ENCODE measurements around the gene CREB1. TPM values are rescaled to one million over a fixed set of nuclear protein-coding genes. Genes with fewer than 3 reads are reported as not detected.

CREB1 gene
- total and polyA plus RNA-seq, 9 of the 15 experiments (the other 6 are each of a cell fraction or from before 2014, with no cell fraction given) = 8.9 to 51.3 (median 19.5) TPM

GRCh38 chr2:207492461-207492860 is 37.3 kb upstream of the CREB1 start:
- Histone ChIP-seq H3K9me3 (replicated peaks; ENCODE audit: control insufficient read depth, insufficient read depth, low read depth, low read length) (no peaks in the 10 kb centered on the region), H2AFZ (ENCODE audit: low read depth, low read length) (peak overlapping the region; percentile 88), H3K9ac (ENCODE audit: insufficient read depth in 1 of 2, low read depth in 2 of 2, low read length in 2 of 2) (0 out of 4 replicates have a peak overlapping the region, but pooled peaks of 1 of the 2 experiments have one; percentile 41), H3K27me3 (ENCODE audit: control insufficient read depth in 2 of 2, insufficient read depth in 2 of 2, low read length in 2 of 2) (no peaks in the 10 kb centered on the region), H3K4me3 (no peak overlapping the region), H3K36me3 (ENCODE audit: control insufficient read depth, insufficient read depth, low read length) (no peaks in the 10 kb centered on the region), H3K4me1 (replicated peaks in 1 of 2; ENCODE audit: control insufficient read depth in 2 of 2, insufficient read depth in 2 of 2, low read length in 2 of 2) (peaks cover 0 to 17% of the 10 kb centered on the region in 2 experiments; a peak in 3 of 5 replicates), H3K9me1 (ENCODE audit: control insufficient read depth, insufficient read depth, low read length) (no peaks in the 10 kb centered on the region), H3K79me2 (ENCODE audit: control insufficient read depth, insufficient read depth, low read length) (no peaks in the 10 kb centered on the region), H3K27ac (ENCODE audit: extremely low read depth, low read depth, low read length) (peak overlapping the region; percentile 61; the same call in 2 of the 3 replicates), H3K4me2 (ENCODE audit: insufficient read depth, low read length) (no peak overlapping the region), H4K20me1 (replicated peaks; ENCODE audit: control insufficient read depth, insufficient read depth, low read length) (no peaks in the 10 kb centered on the region)
- no peak for TF ChIP-seq HNRNPK (IDR thresholded peaks at IDR 0.05; ENCODE audit: low read depth, low read length, poor library complexity, severe bottlenecking)
- TF ChIP-seq SPI1 (IDR thresholded peaks at IDR 0.05; ENCODE audit: borderline replicate concordance, low read depth, low read length) = peak; percentile 25; the same call in 1 of the 2 replicates
- POLR2A ChIA-PET = interaction anchor here (0.8 to 1.2 kb wide), 4 partner anchors 11 to 158 kb away, joined by 3 to 4 read pairs (median 4); no protein-coding TSS in a partner anchor
- in situ Hi-C loops (cut with MboI) (no loop called here), intact Hi-C loops (cut with micrococcal nuclease) (loop anchor here (10.0 kb wide), 1 partner anchor 132 kb away; the partner anchor contains the start of gene METTL21A)
- WGBS (ENCODE audit: insufficient coverage, low coverage, missing lambda C conversion rate) = 0% methylated on average over 1 of the region's 1 CpG
- FAIRE-seq (no peak), DNase-seq (ENCODE audit: extremely low read depth in 1 of 4, low spot score in 3 of 4) (peak in 1 of 4 experiments; percentile 9), ATAC-seq (peak; percentile 58)
- no TSS peak for BruUV-seq (replicated peaks)
- CTCF ChIA-PET (ENCODE audit: low intra/inter-chr PET ratio) = no interaction called here

GRCh38 chr2:207494137-207494536 is 35.6 kb upstream of the CREB1 start:
- H4K20me1 ChIP-seq (replicated peaks; ENCODE audit: control insufficient read depth, insufficient read depth, low read length) = no peaks in the 10 kb centered on the region
- POLR2A ChIA-PET = interaction anchor here (1.3 to 1.8 kb wide), 2 partner anchors 10 to 12 kb away, joined by 4 to 10 read pairs; no protein-coding TSS in a partner anchor
- H3K9me1 ChIP-seq (ENCODE audit: control insufficient read depth, insufficient read depth, low read length) = no peaks in the 10 kb centered on the region
- H3K4me3 ChIP-seq = no peak overlapping the region
- H3K79me2 ChIP-seq (ENCODE audit: control insufficient read depth, insufficient read depth, low read length) = no peaks in the 10 kb centered on the region
- DNase-seq (ENCODE audit: extremely low read depth in 1 of 4, low spot score in 3 of 4) (no peak), ATAC-seq (no peak), FAIRE-seq (no peak)
- no peak overlapping the region for H3K4me2 ChIP-seq (ENCODE audit: insufficient read depth, low read length)
- no peaks in the 10 kb centered on the region for H3K36me3 ChIP-seq (ENCODE audit: control insufficient read depth, insufficient read depth, low read length)
- intact Hi-C loops (cut with micrococcal nuclease) = loop anchor here (10.0 kb wide), 1 partner anchor 131 kb away; the partner anchor contains the start of gene METTL21A
- WGBS (ENCODE audit: insufficient coverage, low coverage, missing lambda C conversion rate) = 60% methylated on average over 1 of the region's 1 CpG
- H3K9me3 ChIP-seq (replicated peaks; ENCODE audit: control insufficient read depth, insufficient read depth, low read depth, low read length) = no peaks in the 10 kb centered on the region
- in situ Hi-C loops (cut with MboI) = no loop called here
- no peak overlapping the region for H3K9ac ChIP-seq (ENCODE audit: insufficient read depth in 1 of 2, low read depth in 2 of 2, low read length in 2 of 2)
- no TSS peak for BruUV-seq (replicated peaks)
- no peak overlapping the region for H3K27ac ChIP-seq (ENCODE audit: extremely low read depth, low read depth, low read length)
- peaks cover 0 to 17% of the 10 kb centered on the region in 2 experiments; a peak in 2 of 5 replicates for H3K4me1 ChIP-seq (replicated peaks in 1 of 2; ENCODE audit: control insufficient read depth in 2 of 2, insufficient read depth in 2 of 2, low read length in 2 of 2)
- H3K27me3 ChIP-seq (ENCODE audit: control insufficient read depth in 2 of 2, insufficient read depth in 2 of 2, low read length in 2 of 2) = no peaks in the 10 kb centered on the region
- no peak for TF ChIP-seq SRSF7 (optimal IDR thresholded peaks at IDR 0.05; ENCODE audit: low read depth, low read length)
- TF ChIP-seq ZNF175 (CRISPR knock-in tag; IDR thresholded peaks at IDR 0.05; ENCODE audit: low read depth) = no peak
- no peak for TF ChIP-seq ZNF140 (CRISPR knock-in tag; IDR thresholded peaks at IDR 0.05)
- TF ChIP-seq HNRNPH1 (optimal IDR thresholded peaks at IDR 0.05; ENCODE audit: low read depth, low read length) = no peak
- no peak for TF ChIP-seq FOXA1 (IDR thresholded peaks at IDR 0.05; ENCODE audit: borderline replicate concordance)
- no peak overlapping the region for H2AFZ ChIP-seq (ENCODE audit: low read depth, low read length)
- CTCF ChIA-PET (ENCODE audit: low intra/inter-chr PET ratio) = interaction anchor here (0.6 kb wide), 1 partner anchor 18 kb away, joined by 6 read pairs; no protein-coding TSS in a partner anchor

Measured in K562 (cell line).